H1 (cell line): ENCODE data around the gene RBM19. TPM values are rescaled to one million over a fixed set of nuclear protein-coding genes. Genes with fewer than 3 reads are reported as not detected.

Experiments
- POLR2A ChIP-seq, 2 experiments: IDR thresholded peaks; 1 replicate in 1 of 2; 2 replicates in 1 of 2; pipeline ENCODE4 v1.6.1; 2011; ENCODE audit warnings: low read depth in 2 of 2, low read length in 2 of 2, mild to moderate bottlenecking in 2 of 2; ENCODE audit errors: control extremely low read depth in 1 of 2
- SP4 ChIP-seq: IDR thresholded peaks from 2 replicates; pipeline ENCODE4 v1.6.1; 2012; ENCODE audit warnings: low read length, inconsistent platforms
- TEAD4 ChIP-seq: IDR thresholded peaks from 2 replicates; pipeline ENCODE4 v1.6.1; 2012; ENCODE audit warnings: low read depth, low read length, inconsistent platforms, mixed read lengths
- polyA plus RNA-seq, 7 experiments: library from polyadenylated mRNA; depleted of rRNA in 3 of 7; stranded (reverse) in 5 of 7; unstranded in 2 of 7; fragments of >200 nt in 5 of 7; fragments of 200-250 nt in 2 of 7; gene quantifications; 1 replicate in 5 of 7; 2 replicates in 1 of 7; 4 replicates in 1 of 7; pipeline versions ENCODE4 v1.2.1 to v1.2.3, GENCODE V29; 2011 to 2013; ENCODE audit warnings: missing spikeins in 2 of 7, mixed read lengths in 2 of 7
- total RNA-seq: library from RNA; stranded (reverse); fragmentation: NEBNext Ultra II Directional; extraction: Animal tissue kit (Norgen Biotek cat#: 25700); gene quantifications from 2 replicates; pipeline ENCODE4 v1.2.1, GENCODE V29; 2021

The RBM19 gene
- total and polyA plus RNA-seq, 2 of the 8 experiments (the other 6 are each of a cell fraction or from before 2014, with no cell fraction given), result 23.4 to 61.9 TPM

- TF ChIP-seq TEAD4 (no peak), POLR2A (IDR thresholded peaks at IDR 0.05; ENCODE audit: control extremely low read depth in 1 of 2, low read depth in 2 of 2, low read length in 2 of 2) (no peak), SP4 (no peak)
- TF ChIP-seq, all 59 proteins: peak for 0
Measured at GRCh38 chr12:113813229-113813541, 152.9 kb downstream of the RBM19 start (continued).
